Activated CD8-positive, alpha-beta T cell treated with anti-CD3 and anti-CD28 coated beads, Interleukin-2, amount 10 ng/mL, durations not matched to agents 7 days and 5 days (primary cell): ENCODE measurements around the gene INHBB. TPM values are rescaled to one million over a fixed set of nuclear protein-coding genes. Genes with fewer than 3 reads are reported as not detected.
"Not testable (repeated sequence)": the region's sequence is repeated elsewhere in the genome, so short reads cannot be mapped to it uniquely, and the experiment has no call there.

Source experiments
- ATAC-seq: fragments of 150-1000 bp; cut with Tn5 transposase; one replicate; pipeline ENCODE4 v1.10.0; 2021; ENCODE audit warnings: moderate library complexity
- CTCF ChIA-PET: fragments of 350-600 bp; sonication (Branson Sonifier 250); formaldehyde crosslinking; loops from one replicate; lab custom pipeline; 2021; ENCODE audit warnings: antibody characterized with exemption; lab: Charles Lee
- POLR2A ChIA-PET: fragments of 350-600 bp; sonication (Branson Sonifier 250); formaldehyde crosslinking; loops from one replicate; lab custom pipeline; 2021; ENCODE audit warnings: antibody characterized with exemption; lab: Charles Lee
- DNase-seq: peaks from one replicate; pipeline ENCODE4 v3.0.0-alpha.2; 2020
- H3K27ac Mint-ChIP-seq: one replicate; pipeline ENCODE4 v1.8.0; 2021; ENCODE audit warnings: mild to moderate bottlenecking, mixed read lengths
- H3K27me3 Mint-ChIP-seq: one replicate; pipeline ENCODE4 v1.8.0; 2021; ENCODE audit warnings: low read depth, mixed read lengths
- H3K36me3 Mint-ChIP-seq: one replicate; pipeline ENCODE4 v1.8.0; 2021; ENCODE audit warnings: low read depth, mixed read lengths
- H3K4me1 Mint-ChIP-seq: one replicate; pipeline ENCODE4 v1.8.0; 2021; ENCODE audit warnings: low read depth, mixed read lengths
- H3K4me3 Mint-ChIP-seq: one replicate; pipeline ENCODE4 v1.8.0; 2021; ENCODE audit warnings: mild to moderate bottlenecking, mixed read lengths
- H3K9me3 Mint-ChIP-seq: one replicate; pipeline ENCODE4 v1.8.0; 2022; ENCODE audit warnings: mixed read lengths; ENCODE audit not compliant: insufficient read depth
- total RNA-seq, 2 experiments: library from RNA; stranded (reverse); gene quantifications; one replicate each; pipeline ENCODE4 v1.2.3, GENCODE V29; 2021

The INHBB gene
- total RNA-seq, 2 experiments from 2014 or later, result not detected

DNA sequence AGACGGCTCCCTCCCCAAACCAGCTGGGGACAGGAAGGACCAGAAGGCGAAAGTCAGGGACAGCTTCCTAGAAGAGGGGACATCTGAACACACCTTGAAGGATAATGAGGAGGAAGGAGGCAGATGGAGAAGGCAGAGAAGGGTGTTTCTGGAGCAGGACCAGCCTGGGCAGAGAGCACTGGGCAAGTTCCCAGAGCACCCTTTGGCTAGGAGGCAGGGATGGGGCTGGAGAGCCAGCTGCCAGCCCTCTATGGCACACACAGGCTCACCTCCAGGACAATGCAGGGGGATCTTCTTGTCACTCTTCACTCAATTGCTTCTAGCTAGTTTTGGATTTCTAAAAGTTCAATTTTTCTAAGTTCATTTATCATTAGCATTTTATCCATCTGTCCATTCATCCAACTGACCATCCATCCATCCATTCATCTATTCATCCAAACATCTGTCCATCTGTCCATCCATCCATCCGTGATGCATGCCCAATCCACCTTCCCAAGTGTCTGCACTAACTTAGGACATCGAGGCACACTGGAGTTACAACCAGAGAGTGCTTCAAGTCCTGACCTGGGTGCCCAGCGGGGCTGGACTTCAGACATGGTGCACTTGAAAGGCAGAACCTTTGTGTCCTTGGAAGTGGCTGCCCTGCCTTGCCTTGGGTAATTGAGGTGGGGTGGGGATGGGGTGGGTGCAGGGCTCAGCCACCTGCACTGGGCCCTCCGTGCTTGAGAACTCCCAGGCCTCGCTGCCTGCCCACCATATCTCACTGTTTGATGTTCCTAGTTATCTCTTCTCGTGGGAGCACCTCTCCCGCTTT, 42.5 kb downstream of the INHBB start:
- ATAC-seq (no peak), DNase-seq (no peak)
- H3K27me3 Mint-ChIP-seq, result no peaks in the 10 kb centered on the region

DNA sequence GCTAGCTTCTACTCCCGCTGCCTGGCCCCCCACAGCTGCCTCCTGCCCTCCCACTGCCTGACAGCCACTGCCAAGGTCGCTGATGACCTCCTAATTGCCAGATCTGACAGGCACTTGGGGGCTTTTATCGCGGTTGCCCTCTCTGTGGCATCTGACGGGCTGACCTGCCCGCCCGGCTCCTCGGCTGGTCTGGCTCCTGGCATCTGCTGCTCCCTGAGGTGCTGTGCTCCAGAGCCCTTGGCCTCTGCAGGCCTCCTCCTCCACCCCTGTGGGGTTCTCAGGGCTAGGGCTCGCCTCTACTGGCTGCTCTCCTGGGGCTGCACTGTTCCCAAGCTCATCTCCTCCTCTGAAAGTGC, 43.1 kb downstream of the INHBB start:
- ChIA-PET CTCF (no interaction called here), POLR2A (no interaction called here)
- ATAC-seq (no peak), DNase-seq (no peak)
- no peak overlapping the region for H3K4me3 Mint-ChIP-seq
- no peak overlapping the region for H3K27ac Mint-ChIP-seq
- H3K4me1 Mint-ChIP-seq, result no peaks in the 10 kb centered on the region
- H3K9me3 Mint-ChIP-seq, result no peaks in the 10 kb centered on the region
- H3K27me3 Mint-ChIP-seq, result no peaks in the 10 kb centered on the region
- no peaks in the 10 kb centered on the region for H3K36me3 Mint-ChIP-seq

More for the DNA sequence above, 42.5 kb downstream of the INHBB start:
- Mint-ChIP-seq H3K4me3 (no peak overlapping the region), H3K9me3 (no peaks in the 10 kb centered on the region), H3K4me1 (no peaks in the 10 kb centered on the region), H3K27ac (no peak overlapping the region), H3K36me3 (no peaks in the 10 kb centered on the region)
- CTCF ChIA-PET, result no interaction called here
- POLR2A ChIA-PET, result no interaction called here

DNA sequence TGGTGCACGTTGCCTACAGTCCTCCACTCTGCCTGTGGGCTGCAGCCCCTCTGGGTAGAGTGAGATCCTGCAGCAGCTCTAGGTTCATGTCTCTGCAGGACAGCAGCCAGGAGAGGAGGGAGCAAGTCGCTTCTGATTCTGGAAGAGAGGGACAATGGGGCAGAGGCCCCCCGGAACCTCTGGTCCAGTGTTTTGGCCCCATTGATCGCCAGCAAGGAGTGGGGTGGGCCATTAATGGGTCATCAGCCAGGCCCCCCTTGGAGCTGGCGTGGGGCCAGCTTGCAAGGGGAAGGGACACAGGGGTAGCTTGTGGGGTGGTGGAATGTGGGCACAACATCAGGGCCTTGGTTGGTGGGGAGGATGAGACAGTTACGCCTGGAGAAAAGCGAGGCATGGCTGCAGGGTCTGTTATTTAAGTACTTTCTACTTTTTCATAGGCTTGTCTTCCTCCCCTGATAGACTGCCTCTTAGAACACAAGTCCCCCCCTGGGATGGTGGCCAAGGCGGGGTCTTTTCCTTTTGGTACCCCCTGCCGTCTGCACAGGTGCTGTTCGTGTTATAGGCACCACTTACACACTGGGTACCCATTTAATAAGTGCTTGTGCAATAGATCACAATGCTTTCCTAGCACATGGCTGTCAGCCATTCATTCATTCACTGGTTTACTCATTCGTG, 44.6 kb downstream of the INHBB start:
- no peaks in the 10 kb centered on the region for H3K9me3 Mint-ChIP-seq
- H3K27ac Mint-ChIP-seq, result no peak overlapping the region
- no peaks in the 10 kb centered on the region for H3K4me1 Mint-ChIP-seq
- no peak for ATAC-seq
- no peak overlapping the region for H3K4me3 Mint-ChIP-seq
- ChIA-PET CTCF (no interaction called here), POLR2A (no interaction called here)
- H3K36me3 Mint-ChIP-seq, result no peaks in the 10 kb centered on the region
- no peak for DNase-seq
- H3K27me3 Mint-ChIP-seq, result no peaks in the 10 kb centered on the region

DNA sequence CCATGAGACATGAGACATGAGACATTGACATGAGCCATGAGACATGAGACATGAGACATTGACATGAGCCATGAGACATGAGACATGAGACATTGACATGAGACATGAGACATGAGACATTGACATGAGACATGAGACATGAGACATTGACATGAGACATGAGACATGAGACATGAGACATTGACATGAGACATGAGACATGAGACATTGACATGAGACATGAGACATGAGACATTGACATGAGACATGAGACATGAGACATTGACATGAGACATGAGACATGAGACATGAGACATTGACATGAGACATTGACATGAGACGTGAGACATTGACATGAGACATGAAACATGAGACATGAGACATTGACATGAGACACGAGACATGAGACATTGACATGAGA, 45.4 kb downstream of the INHBB start:
- ATAC-seq, H3K27ac Mint-ChIP-seq, H3K27me3 Mint-ChIP-seq, CTCF ChIA-PET, POLR2A ChIA-PET, H3K4me1 Mint-ChIP-seq, H3K4me3 Mint-ChIP-seq, DNase-seq, H3K36me3 Mint-ChIP-seq, H3K9me3 Mint-ChIP-seq: not testable (repeated sequence)

DNA sequence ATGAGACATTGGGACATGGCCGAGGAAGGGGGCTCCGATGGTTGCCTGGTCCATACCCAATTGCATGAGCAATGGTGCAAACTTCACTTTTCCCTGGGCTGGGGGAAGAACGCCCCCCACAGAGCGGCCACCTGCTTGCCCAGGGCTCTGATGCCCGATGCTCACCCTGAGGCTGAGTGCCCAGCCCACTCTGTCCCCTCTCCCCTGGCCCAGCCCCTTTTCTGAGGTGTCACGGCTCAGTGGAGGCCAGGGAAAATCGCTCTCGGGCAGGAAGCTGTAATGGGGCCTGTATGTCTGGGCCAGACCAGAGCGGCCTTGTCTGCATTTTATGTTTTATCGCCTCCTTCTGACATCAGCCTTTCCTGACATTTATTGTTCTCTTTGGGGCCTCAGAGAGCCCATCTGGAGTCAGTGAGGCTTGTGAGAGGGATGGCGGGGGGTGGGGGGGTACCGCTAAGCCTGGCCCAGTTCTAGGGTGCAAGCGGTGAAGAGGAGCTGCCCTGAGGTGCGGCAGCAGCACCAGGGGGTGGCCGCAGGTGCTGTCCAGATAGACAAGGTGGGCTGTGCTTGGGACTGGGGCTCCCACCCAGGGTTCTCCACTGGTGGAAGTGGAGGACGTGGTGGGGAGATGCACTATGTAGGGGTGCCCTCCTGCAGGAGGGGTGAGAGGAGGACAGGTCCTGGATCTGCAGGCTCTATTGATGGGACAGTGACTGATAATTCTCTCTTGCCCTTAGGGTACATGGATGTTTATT, 46.2 kb downstream of the INHBB start:
- Mint-ChIP-seq H3K27ac (no peak overlapping the region), H3K4me1 (no peaks in the 10 kb centered on the region), H3K9me3 (no peaks in the 10 kb centered on the region), H3K36me3 (no peaks in the 10 kb centered on the region), H3K27me3 (no peaks in the 10 kb centered on the region), H3K4me3 (no peak overlapping the region)
- no peak for DNase-seq
- ChIA-PET CTCF (no interaction called here), POLR2A (no interaction called here)
- ATAC-seq, result no peak

DNA sequence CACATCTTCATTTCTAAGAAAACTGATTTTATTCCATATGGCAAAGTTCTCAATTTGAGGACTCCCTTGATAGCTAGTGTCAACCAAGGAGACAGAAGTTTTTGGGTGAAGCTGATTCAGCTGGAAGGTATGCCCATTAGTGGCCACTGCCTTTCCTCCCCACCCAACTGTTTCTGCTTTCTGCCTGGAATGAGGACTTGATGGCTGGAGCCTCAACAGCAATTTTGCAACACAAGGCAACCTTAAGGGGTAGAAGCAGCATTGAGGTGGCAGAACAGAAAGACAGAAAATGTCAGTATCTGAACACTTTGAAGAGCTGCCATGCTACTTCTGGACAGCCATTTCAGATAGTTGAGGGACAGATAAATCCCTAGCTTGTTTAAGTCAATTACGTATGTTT, 47.0 kb downstream of the INHBB start:
- POLR2A ChIA-PET, result no interaction called here

DNA sequence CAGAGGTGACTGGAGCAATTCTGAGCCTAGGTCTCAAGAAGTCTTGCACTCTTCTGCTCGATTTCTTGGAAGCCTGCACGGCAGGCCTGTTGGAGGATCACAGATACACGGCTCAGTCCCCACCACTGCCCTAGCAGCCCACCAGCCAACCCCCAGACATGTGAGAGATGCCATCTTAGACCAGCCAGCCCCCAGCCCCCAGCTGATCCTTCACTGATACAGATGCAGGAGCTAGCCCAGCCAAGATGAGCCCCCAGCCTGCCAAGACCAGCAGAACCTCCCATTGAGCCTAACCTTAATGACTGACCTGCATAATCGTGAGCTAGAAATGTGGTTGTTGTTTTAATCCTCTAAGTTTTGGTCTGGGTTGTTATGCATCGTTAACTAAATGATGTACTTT, 47.5 kb downstream of the INHBB start:
- Mint-ChIP-seq H3K27ac (no peak overlapping the region), H3K4me3 (no peak overlapping the region), H3K36me3 (no peaks in the 10 kb centered on the region), H3K4me1 (no peaks in the 10 kb centered on the region), H3K27me3 (no peaks in the 10 kb centered on the region), H3K9me3 (no peaks in the 10 kb centered on the region)
- ChIA-PET CTCF (interaction anchor here (1.1 kb wide), 1 partner anchor 13 kb away, joined by 3 read pairs; no protein-coding TSS in a partner anchor), POLR2A (no interaction called here)
- DNase-seq, result no peak
- ATAC-seq, result no peak

More for the DNA sequence above, 47.0 kb downstream of the INHBB start:
- H3K9me3 Mint-ChIP-seq, result no peaks in the 10 kb centered on the region
- H3K27ac Mint-ChIP-seq, result no peak overlapping the region
- no peak overlapping the region for H3K4me3 Mint-ChIP-seq
- no peak for ATAC-seq
- DNase-seq, result no peak
- no peaks in the 10 kb centered on the region for H3K27me3 Mint-ChIP-seq
- CTCF ChIA-PET, result interaction anchor here (1.1 kb wide), 1 partner anchor 14 kb away, joined by 3 read pairs; no protein-coding TSS in a partner anchor
- no peaks in the 10 kb centered on the region for H3K4me1 Mint-ChIP-seq
- no peaks in the 10 kb centered on the region for H3K36me3 Mint-ChIP-seq

DNA sequence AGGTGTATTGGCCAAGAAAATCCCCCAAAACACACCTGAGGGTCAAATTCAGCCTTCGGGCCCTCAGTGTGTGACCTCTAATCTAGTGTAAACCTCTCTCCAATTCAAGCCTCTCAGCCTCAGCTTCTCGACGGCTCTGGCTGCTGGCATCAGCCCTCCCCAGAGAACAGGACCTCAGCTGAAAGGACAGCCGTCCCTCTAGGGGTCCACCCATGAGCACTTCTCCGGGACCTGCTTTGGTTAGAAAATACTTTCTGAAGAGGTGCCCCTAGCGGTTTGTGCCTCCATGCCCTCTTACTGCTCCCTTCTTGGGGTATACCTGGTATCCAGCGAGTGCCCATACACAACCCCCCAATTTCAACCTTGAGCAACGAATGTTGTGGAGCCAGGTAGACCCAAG, 48.8 kb downstream of the INHBB start:
- H3K27ac Mint-ChIP-seq, result no peak overlapping the region
- POLR2A ChIA-PET, result no interaction called here
- H3K9me3 Mint-ChIP-seq, result no peaks in the 10 kb centered on the region
- DNase-seq (no peak), ATAC-seq (no peak)
- H3K27me3 Mint-ChIP-seq, result no peaks in the 10 kb centered on the region
- no peak overlapping the region for H3K4me3 Mint-ChIP-seq
- H3K36me3 Mint-ChIP-seq, result no peaks in the 10 kb centered on the region
- no peaks in the 10 kb centered on the region for H3K4me1 Mint-ChIP-seq
- CTCF ChIA-PET, result interaction anchor here (0.8 kb wide), 1 partner anchor 18 kb away, joined by 3 read pairs; no protein-coding TSS in a partner anchor

DNA sequence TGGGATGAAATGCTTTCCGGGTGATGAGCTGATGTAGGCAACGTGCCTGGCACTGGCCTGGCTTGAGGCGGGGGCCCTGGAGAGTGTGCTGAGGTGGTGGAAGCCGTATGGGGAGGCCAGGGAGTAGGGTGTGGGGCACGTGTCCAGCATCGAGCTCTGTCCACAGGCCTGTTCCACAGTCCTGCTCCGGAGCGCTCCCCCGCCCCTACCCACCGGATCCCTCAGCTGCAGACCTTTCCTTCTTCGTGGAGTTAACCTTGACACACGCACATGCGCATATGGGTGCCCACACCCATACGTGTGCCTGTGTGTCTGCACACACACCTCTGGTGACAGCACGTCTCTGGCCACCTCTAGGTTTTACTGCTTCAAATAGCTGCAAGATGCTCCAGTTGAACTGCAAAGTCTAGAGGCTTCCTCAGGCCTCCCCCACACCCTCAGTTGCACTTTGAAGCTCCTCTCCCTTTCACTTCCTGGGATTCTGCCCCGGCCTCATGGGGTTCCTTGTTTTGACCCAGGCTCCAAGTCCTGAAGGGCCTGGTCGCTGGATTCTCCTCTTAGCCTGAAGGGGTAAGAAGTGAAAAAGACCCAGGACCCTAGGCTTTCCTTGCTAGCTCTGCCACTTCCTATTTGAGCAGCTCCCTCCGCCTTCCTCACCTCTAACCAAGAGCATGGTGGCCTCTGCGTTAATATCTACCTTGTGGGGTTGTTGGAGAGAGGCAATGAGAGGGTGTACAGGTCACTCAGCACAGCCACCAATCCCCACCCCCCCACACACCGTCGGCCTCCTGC, 49.5 kb downstream of the INHBB start:
- POLR2A ChIA-PET, result no interaction called here
- no peaks in the 10 kb centered on the region for H3K27me3 Mint-ChIP-seq

DNA sequence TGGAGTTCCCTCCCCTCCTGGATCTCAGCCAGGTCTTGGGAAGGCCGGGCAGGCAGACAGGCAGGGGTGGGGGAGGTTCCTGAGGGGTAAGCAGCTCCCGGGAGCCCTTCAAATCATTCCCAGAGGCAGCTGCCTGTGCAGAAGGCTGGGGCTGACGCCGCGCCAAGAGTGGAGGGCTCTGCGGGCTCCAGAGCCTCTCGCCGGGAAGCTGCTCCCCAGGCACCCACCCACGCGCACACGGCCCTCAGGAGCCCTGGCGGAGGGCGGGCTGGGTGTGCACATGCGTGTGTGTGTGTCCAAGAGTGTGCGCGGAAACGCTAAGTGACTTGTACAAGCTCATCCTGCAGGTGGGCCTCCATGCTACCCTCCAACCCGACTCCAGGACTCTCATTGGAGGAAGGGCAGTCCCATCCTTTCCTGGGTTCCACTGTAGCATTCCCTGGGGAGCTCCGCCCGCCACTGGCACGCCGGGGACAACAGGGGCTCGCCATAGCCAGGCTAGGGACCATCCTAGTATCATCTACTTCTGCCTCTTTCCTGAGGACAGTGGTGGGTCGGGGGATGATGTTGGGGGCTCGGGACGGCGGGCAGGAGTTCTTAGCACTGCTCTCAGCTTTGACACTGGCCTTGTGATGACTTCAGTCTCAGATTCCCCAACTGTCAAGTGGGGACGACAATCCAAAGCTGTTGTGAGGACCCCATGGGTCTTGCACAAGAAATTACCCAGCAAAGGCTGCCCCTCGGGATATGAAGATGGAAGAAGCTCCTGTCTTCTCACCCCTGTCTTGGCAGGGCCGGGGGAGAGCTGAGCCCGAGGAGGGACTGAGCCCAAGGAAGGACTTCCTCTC, 50.3 kb downstream of the INHBB start:
- ChIA-PET POLR2A (no interaction called here), CTCF (no interaction called here)
- DNase-seq (no peak), ATAC-seq (no peak)
- no peaks in the 10 kb centered on the region for H3K4me1 Mint-ChIP-seq
- no peak overlapping the region for H3K27ac Mint-ChIP-seq
- H3K9me3 Mint-ChIP-seq, result no peaks in the 10 kb centered on the region
- no peaks in the 10 kb centered on the region for H3K36me3 Mint-ChIP-seq
- no peak overlapping the region for H3K4me3 Mint-ChIP-seq
- H3K27me3 Mint-ChIP-seq, result no peaks in the 10 kb centered on the region

More for the DNA sequence above, 49.5 kb downstream of the INHBB start:
- Mint-ChIP-seq H3K4me3 (no peak overlapping the region), H3K27ac (no peak overlapping the region), H3K4me1 (no peaks in the 10 kb centered on the region), H3K9me3 (no peaks in the 10 kb centered on the region), H3K36me3 (no peaks in the 10 kb centered on the region)
- CTCF ChIA-PET, result interaction anchor here (0.8 kb wide), 1 partner anchor 18 kb away, joined by 3 read pairs; no protein-coding TSS in a partner anchor
- ATAC-seq (no peak), DNase-seq (no peak)
